GM18951 (cell line): ENCODE data around the gene POU2F2.

Source experiments
- POLR2A ChIP-seq: IDR thresholded peaks from 4 replicates; pipeline ENCODE4 v1.6.1; 2011; ENCODE audit warnings: mild to moderate bottlenecking; ENCODE audit not compliant: insufficient read length, insufficient read depth; ENCODE audit errors: extremely low read depth
- in situ Hi-C: fragments of 300-500 bp; cut with MboI; formaldehyde crosslinking; loops from one replicate; pipeline ENCODE4 v1.12.0; 2022; ENCODE audit warnings: low sequenced_read_pairs, mixed read lengths, inconsistent platforms; ENCODE audit not compliant: unreplicated experiment

POU2F2 gene

DNA sequence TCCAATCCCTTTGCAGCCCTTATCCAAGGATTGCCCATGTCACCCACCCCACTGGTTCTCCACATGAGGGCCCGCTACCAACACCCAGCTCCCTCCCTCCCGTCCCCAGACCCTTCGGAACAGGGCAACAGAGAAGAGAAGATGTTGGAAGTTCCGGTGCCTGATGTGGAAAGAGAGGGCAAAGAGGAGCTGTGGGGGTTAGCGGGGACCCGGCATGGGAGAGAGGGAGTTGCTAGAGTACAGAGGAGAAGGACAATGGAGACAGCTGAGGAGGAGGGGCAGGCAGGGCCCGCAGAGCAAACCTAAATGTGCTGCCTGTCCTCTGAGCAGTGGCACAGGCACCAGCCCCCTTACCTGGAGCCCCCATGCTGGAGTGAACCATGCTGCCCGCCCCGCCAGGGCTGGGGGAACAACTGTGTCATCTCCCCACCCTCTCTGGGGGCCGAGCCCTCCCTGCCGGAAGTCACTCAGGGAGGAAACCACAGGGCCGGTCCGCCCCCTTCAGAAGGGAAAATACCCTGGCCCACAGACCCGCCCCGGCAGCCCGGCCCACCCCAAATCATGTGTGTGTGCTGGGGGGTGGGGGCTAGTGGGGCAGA lies at the start of gene POU2F2:
Gene POU2F2, minus strand, starts transcription at position 417 of the 599 bp plus-strand sequence. Its CDS starts 35 bp downstream, at position 382.
- in situ Hi-C loops: no loop called here
- peak; percentile 74 for TF ChIP-seq POLR2A

DNA sequence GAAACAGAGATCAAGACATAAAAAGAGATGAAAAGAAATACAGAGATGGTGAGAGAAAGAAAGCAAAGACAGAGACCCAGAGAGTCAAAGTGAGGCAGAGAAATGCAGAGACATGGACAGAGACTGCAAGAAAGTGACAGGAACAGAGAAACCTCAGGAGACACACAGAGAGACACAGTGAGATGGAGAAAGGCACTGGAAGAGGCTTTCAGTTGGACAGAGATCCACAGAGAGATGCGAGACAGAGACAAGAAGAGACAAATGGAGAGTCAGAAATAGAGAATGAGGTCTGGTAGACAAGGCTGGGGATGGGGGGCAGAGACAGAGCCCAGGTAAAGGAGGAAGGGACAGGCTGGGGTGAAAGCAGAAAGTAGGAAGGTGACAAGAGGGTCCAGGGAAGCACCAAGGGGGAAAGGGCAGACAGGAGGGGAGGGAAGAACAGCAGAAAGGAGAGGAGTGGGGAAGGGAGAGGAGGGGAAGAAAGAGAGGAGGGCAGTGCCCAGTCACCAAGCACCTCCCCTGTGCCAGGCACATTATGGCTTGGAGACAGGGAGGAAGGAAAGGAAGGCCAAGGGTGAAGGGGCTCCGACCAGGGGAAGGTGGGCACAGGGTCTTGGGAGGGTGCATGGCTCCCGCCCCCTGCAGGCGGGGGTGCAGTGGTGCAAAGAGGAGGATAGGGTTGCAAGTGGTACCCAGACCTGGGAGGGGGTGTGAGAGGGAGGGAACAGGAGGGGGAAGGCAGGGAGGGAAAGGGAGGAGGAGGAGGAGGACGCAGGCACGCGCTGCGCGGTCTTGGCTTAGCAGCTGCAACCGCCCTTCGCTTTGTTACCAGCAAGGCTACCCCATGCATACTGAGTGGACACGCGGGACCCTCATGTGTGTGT lies 46.8 kb upstream of the POU2F2 start:
- in situ Hi-C loops: no loop called here
- no peak for TF ChIP-seq POLR2A

DNA sequence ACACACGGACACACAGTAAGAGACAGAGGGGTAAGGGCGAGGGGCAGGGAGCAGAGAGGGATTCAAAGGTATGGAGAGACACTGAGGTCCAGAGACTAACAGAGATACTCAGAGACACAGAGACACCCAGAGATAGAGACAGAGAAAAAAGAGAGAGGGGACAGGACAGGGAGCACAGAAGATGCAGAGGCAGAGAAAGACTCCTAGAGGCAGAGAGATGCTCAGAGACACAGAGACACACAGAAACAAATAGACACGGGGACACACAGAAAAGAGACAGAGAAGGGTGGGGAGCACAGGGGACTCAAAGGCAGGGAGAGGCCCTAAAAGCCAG lies 45.4 kb upstream of the POU2F2 start:
- no peak for TF ChIP-seq POLR2A
- in situ Hi-C loops: no loop called here

DNA sequence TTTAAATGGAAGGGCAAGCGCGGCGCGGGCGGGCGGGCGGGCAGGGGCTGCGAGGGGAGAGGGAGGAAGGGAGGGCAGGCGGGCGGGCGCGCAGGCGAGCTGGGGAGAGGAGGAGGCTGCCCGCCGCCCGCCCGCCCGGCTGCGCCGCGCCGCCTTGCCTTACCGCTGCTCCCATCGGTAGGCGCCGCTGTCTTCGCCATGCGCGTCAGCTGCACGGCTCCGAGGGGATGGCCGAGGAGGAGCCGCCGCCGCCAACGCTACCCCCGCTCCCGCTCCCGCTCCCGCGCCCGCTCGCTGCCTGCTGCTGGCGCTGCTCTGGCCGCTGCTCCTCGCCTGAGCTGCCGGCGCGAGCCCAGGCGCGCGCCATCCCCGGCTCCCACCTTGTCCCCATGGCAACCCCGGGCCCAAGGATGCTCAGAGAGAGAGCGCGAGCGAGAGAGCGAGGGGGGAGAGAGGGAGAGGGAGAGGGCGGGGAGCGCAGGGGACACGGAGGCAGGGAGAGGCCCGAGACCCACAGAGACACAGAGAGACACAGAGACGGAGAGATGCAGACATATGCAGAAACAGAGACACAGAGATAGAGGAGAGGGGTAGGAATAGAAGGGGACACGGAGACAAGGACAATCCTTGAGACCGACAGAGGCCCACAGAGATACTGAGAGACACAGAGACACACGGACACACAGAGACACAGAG lies 44.9 kb upstream of the POU2F2 start:
- TF ChIP-seq POLR2A: no peak
- in situ Hi-C loops: no loop called here

DNA sequence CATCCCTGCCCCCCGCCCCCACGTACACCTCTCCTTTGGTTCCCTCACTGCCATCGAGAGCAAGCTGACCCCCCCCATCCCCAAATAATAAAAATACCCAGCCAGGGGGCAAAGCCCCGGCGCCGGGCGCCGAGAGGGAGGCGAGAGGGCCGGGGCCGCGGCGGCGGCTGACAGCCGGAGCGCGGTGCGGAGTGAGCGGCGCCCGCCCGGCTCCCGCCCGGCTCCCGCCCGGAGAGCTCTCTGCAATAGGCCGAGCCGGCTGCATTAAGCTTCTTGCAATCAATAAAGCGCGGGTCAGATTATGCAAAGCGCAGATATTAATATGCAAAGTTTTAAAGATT lies 44.4 kb upstream of the POU2F2 start:
- in situ Hi-C loops: no loop called here

DNA sequence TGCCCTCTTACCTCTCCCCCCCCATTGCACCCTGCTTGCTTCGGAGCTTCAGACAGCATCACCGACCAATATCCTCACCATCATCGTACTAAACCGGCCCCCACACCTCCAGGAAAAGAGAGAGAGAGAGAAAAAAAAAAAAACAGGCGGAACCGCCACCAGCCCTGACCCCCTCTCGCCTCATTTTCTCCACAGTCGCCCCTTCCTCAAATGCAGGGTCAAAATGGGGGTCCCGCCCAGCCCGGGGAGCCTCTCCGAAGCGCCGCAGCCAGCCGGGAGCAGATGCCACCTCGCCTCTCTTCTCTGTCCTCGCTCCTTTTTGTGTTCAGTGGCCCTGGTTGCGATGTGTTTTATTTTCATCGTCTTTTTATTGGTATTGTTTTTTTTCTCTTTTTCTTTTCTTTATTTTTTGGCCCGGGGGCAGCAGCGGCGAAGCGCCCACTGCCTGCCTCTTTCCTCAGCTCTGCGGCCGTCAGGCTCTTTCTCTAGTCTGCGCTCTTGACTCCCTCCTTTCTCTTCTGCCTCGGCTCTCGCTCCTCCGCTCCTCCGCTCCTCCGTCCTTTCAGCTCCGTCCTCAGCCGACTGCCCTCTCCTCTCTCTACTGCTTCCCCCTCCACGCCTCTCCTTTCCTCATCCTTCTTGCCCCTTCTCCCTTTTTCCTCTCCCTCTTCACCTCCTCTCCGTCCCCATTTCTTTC lies 43.9 kb upstream of the POU2F2 start:
- in situ Hi-C loops: no loop called here
- no peak for TF ChIP-seq POLR2A

More for the DNA sequence above, 44.4 kb upstream of the POU2F2 start:
- TF ChIP-seq POLR2A: no peak

DNA sequence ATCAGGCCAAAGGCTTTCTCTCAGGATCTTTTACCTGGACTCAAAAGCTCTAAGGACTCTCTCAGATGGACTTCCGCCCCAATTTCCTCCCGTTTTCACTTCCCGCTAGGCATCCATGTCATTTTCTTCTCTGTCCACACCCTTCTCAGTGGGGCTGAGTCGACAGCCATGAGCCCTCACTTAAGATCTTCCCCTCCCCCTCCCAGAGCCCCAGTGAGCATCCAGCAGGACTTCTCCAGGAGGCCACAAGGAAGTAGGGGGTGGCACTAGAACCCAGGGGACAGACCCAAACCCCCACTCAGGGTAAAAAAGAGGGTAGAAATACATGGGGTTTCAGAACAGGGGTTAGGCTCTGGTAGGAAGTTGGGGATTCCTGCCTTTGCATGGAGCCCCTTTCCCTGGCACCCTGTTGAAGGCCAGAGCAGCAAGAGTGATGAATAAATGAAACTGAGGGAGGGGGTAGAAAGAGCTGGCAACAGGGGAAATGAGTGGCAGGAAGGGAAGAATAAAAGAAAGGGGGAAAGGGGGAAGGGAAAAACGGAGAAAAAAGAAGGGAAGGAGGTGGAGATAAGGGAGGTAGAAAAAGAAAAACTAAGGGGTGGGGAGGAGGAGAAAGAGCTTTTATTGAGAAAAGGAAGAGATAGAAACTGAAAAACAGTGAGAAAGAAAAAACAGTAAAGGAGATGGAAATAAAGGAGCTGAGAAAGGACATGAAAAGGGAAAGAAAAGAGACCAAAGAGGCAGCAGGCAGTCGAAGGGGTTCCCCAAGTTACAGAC lies 42.9 kb upstream of the POU2F2 start:
- in situ Hi-C loops: no loop called here
- no peak for TF ChIP-seq POLR2A

DNA sequence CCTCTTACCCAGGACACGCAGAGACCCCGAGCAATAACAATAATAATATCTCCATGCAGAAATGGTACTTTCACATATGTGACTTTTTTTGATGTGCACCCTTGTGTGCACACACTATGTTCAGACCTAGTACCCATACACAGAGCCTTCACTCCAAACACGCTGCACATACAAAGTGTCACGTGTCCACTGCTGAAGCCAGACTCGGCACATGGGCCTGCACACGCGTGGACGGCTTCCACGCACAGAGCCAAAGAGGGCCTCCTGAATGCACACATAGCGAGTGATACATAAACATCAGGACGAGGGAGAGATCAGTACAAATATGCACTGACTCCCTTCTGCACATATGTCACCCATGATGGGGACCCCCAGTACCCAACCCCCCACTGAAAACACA lies 41.9 kb upstream of the POU2F2 start:
- in situ Hi-C loops: no loop called here
- TF ChIP-seq POLR2A: no peak

DNA sequence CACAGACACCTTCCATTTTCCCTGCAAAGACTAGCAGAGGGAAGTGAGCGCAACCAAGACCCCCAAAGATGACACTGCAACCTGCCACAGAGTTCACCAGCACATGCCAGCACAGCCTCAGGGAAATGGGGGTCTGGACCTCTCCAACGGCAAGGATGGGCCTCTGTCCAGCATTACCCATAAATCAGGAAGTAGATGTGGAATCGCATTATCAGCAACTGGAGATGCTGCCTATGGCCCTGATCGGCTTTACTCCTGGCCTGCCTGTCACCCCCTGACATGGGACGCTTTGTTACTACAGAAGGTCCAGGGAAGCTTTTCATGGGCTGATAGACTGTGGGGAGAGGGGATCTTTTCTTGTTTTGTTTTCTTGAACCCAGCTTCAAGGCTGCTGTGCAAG lies 41.4 kb upstream of the POU2F2 start:
- TF ChIP-seq POLR2A: no peak
- in situ Hi-C loops: no loop called here

DNA sequence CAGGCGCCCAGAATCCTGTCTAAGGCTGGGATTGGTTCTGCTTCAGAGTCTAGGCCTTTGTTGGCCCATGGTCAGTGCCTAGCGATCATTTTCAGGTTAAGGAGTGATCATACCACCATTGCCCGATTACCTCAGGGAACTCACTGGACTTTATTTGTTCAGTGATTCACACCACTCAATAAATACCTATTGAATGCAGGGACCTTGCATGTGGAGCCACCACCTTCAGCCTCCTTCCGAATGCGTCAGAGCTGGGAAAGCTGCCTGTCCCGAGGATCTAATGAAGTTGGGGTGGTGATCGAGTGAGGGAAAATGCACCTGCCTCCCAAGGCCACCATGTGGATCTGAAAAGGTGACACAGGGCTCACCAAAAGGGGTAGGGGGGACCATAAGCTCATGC lies 40.0 kb upstream of the POU2F2 start:
- in situ Hi-C loops: no loop called here
- TF ChIP-seq POLR2A: no peak

DNA sequence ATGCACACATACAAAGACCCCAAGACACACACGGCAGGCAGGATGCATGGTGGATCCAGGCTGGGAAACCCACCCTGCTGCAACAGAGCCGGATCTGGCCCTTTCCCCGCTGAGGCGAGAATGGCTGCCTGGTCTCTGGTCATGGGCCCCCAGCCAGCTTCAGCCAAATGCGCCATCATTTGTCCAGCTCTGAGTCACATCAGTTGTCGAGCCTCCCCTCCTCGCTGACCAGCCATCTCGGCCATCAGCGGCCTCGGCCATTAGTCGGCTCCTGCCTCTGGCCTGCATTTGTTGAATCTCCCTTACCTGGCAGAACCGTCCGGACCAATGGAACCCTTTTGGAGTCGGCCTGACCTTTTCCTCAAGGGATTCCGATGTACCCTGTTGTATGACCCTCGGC lies 38.5 kb upstream of the POU2F2 start:
- in situ Hi-C loops: no loop called here
- no peak for TF ChIP-seq POLR2A

DNA sequence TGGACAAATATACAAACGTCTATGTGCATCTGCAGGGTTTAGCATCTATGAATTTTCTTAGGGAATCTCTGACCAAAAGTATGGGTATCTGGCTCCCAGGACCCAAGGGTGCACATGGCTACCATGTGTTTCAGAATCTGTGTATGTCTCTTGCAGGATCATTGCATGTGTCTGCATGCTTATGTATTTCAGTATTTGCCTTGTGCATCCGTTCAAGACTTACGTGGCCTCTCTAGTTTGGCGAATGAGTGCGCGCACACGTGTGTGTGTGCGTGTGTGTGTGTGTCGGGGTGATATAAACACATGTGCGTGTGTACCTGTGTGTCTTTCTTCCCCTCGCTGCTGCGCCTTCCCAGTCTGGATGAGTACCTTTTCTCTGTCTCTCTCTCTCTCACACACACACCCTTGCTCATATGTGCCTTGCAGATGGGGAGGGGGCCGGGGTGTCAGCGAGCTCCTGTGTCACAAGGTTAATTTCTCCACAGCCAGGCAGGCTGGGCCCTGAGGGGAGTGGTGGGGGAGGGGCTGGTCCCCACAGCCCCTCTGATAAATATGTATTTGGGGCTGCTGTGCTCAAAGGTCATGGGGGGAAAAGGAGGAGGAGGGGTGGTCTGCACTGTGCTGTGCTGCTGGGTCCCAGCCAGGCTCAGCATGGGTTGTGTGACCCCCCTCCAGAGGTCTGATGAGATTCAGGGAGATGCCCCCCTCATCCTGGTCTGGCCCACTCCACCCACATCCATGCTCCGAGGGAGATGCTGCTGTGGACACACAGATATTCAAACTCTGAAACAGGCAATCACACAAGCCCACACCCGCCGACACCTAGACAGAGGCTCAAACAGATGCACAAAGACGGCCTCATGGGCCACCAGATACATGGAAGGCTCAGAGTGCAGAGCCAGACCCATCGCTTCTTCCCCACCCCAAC lies 37.5 kb upstream of the POU2F2 start:
- in situ Hi-C loops: no loop called here
- TF ChIP-seq POLR2A: no peak
